Retina (tissue), 1 donor: ENCODE measurements around the gene GAP43.

Experiments used
- DNase-seq: peaks from one replicate; pipeline ENCODE4 v3.0.0-alpha.2; 2016

GAP43 gene

GRCh38 chr3:115766587-115767482 is 143.5 kb downstream of the GAP43 start:
- DNase-seq: peak; percentile 47

GRCh38 chr3:115768661-115769060 is 145.4 kb downstream of the GAP43 start:
- no peak for DNase-seq
